Measurements from ENCODE around the gene RPN2.
"Not testable (repeated sequence)": the region's sequence is repeated elsewhere in the genome, so short reads cannot be mapped to it uniquely, and the experiment has no call there.

The RPN2 gene

DNA sequence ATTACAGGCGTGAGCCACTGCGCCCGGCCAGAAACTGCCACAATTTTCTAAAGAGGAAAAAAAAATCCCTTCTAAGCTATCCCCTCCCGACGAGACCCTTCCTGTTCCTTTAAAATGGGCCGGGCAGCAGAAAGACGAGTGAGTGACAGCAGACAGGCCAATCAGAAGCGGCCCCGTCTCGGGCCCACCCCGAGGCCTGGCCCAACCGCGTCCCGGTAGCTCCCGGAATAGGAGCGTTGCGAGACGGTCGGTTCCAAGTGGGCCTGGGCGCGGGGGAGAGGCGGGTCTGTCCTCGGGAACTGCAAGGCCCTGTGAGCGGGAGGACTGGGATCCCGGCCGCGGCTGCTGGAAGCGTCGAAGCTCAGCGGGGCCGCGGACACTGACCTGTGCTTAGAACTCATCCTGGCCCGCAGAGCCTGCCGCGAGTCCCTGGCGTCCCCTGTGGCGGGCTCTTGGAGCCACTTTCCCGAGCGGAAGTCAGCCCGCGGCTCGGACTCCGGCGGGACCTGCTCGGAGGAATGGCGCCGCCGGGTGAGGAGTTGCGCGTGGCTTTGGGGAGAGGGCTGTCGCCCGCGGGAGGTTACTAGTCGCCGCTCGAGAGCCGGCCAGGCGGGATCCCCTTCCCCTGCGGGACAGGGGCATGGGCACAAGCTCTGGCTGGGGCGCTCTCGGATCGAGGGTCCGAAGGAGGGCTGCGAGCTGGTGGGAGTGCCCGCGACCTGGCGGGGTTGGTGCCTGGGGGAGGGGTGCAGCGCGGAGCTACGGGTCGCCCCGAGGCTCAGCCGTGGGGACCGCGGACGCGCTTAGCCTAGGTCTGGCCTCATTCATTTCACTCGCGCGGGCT, at the start of gene RPN2, which contains the start of gene MROH8:
RPN2 (plus strand) TSS at position 492 of the 844 bp plus-strand sequence; CDS start at position 519, 27 bp downstream.
MROH8 (minus strand) TSS at position 710 of the 844 bp plus-strand sequence.
- peak; percentile 93 for DNase-seq (ENCODE audit: low read depth)

DNA sequence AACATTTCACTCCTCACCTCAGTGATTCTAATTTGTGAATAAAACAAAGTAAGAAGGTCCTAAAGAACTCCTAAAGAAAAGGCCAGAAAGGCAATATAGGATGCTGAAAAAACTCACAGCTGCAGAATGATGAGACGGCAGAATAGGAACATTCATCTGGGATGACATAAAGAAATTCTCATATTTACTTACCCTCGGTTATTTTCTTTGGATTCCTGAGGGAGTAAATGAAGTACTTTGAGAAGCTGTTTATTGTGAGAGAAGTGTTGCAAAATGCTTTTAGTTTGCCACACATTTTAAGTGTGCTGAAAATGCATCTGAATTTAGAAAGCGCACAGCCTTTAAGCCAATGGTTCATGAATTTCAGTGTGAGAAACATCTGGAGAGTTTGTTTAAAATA, 47.6 kb upstream of the RPN2 start:
- no peak for DNase-seq (ENCODE audit: low read depth)

DNA sequence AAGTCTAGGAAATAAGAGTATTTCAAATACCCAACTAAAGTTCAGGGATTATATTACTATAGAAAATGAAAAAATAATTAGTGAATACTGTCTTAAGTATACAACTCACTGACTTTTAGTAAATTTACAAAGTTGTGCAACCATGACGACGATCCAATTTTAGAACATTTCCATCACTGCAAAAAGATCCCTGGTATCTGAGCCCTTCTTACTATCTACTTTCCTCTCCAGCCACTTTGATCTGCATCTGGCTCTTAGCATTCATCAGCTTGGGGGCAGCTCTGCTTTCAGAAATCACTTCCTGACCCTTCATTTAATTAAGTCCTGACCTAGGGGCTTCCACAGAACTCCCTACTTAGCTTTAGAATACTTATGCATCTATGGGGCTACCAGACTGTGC, 45.2 kb upstream of the RPN2 start:
- DNase-seq (ENCODE audit: low read depth), result no peak

DNA sequence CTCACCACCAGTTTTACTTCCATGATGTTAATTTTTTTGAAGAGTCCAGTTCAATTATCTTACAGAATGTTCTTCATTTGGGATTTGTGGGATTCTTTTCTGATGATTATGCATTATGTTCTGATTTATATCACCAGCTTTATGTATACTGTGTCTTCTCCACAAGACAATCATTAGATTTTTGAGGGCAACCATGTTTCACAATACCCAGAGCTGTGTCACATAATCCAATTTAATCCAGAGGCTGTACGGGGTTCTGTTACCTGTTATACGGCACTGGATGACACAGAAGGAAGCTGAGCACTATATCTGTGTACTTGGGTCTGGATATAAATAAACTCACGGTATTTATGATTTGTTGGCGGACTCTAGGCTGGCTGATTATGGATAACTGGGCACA, 41.6 kb upstream of the RPN2 start:
- no peak for DNase-seq (ENCODE audit: low read depth)

GRCh38 chr20:37142708-37143107, 36.4 kb upstream of the RPN2 start:
- no peak for DNase-seq (ENCODE audit: low read depth)

DNA sequence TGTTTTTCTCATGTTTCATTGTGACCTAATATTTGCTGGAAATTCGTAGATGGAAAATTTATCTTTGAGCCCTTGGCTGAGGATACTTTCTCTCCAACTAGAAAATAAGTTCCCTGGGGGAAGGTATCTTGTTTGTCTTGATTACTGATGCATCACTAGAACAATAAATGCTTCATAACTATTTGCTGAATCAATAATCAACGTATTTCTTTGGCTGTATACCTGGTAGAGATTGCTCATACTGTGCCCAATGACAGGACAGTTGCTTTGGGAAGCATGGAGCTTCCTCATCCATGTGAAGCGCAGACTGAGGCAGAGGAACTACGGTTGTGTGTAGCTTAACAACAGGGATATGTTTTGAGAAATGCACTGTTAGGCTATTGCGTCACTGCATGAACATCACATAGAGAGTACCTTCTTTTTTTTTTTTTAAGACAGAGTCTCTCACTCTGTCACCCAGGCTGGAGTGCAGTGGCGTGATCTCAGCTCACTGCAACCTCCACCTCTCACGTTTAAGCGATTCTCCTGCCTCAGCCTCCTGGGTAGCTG, 34.2 kb upstream of the RPN2 start:
- no peak for DNase-seq (ENCODE audit: low read depth)

DNA sequence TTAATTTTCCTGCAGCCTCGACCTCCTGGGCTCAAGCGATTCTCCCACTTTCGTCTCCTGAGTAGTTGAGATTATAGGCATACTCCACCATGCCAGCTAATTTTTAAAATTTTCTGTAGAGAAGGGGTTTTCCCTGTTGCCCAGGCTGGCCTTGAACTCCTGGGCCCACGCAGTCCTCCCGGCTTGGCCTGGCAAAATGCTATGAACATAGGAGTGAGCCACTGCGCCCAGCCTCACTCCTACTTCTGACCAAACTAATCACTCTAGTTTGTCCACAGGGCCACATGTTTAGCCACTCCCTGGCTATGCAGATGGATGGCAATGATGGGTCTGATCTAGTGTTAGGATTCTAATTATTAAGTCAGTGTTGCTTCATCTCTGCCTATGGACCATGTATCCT, 31.9 kb upstream of the RPN2 start:
- DNase-seq (ENCODE audit: low read depth), result no peak

GRCh38 chr20:37150864-37151263, 28.3 kb upstream of the RPN2 start:
- DNase-seq (ENCODE audit: low read depth), result not testable (repeated sequence)

- DNase-seq (ENCODE audit: low read depth), result no peak
These were observed 27.6 kb upstream of the RPN2 start for GRCh38 chr20:37151529-37151928.

- DNase-seq (ENCODE audit: low read depth), result no peak
These were observed 26.8 kb upstream of the RPN2 start for GRCh38 chr20:37152284-37152683.

- no peak for DNase-seq (ENCODE audit: low read depth)
These were observed 24.3 kb upstream of the RPN2 start for GRCh38 chr20:37154684-37155298.

DNA sequence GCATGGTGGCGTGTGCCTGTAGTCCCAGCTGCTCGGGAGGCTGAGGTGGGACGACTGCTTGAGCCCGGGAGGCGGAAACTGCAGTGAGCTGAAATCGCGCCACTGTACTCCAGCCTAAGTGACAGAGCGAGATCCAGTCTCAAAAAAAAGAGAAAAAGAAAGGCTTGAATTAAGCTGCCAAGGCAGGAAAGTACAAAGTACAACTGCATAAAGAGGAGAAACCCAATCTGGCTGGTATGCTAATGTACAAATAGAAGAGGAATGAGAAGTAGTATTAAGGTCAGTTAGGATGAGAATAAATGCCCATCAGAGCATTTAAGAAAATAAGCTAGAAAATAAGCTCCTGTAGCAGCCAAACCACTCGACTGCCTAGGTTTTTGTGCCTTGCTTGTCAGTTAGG, 23.1 kb upstream of the RPN2 start:
- DNase-seq (ENCODE audit: low read depth), result no peak

DNA sequence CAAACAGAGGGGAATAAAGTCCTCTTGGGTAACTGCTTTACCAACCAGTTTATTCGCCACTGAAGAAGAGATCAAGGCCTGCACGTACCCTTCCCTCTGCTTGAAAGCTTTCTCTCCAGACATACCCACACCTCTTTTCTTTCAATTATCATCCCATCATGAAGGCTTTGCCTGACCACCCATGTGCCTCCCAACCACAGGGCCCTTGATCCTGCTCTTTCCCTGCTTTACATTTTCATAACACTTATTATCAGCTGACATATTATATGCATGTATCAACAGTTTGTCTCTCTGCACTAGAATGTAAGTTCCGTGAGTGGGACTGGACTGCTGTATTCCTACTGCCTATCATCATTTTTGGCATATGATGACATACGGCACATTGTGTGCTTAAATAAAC, 20.9 kb upstream of the RPN2 start:
- DNase-seq (ENCODE audit: low read depth), result no peak

GRCh38 chr20:37160683-37161082, 18.4 kb upstream of the RPN2 start:
- DNase-seq (ENCODE audit: low read depth), result no peak

GRCh38 chr20:37161830-37162549, 17.1 kb upstream of the RPN2 start:
- DNase-seq (ENCODE audit: low read depth), result no peak

GRCh38 chr20:37162646-37163045, 16.5 kb upstream of the RPN2 start:
- DNase-seq (ENCODE audit: low read depth), result no peak

DNA sequence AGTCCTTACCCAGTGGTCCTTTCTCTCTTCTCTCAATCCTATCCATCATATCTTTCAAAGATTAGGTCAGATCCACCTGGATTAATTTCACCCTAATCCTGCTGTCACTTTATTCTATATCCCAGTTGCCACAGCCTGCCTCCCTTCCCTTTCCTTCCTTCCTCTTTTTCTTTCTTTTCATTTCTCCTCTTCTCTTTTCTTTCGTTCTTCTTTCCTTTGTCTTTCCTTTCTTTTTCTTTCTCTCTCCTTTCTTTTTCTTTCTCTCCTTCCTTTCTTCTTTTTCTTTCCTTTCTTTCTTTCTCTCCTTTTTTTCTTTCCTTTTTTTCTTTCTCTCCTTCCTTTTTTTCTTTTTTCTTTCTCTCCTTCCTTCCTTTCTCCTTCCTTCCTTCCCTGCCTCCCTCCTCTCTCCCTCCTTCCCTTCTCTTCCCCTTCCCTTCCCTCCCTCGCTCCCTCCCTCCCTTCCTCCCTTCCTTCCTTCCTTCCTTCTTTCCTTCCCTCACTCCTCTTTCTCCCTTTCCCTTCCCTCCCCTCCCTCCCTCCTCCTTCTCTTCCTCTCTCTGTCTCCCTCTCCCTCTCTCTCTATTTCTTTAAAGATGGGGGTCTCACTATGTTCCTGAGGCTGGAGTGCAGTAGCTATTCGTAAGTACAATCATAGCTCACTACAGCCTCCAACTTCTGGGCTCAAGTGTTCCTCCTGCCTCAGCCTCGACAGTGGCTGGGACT, 15.1 kb upstream of the RPN2 start:
- no peak for DNase-seq (ENCODE audit: low read depth)

- no peak for DNase-seq (ENCODE audit: low read depth)
These were observed 14.1 kb upstream of the RPN2 start for GRCh38 chr20:37165031-37165430.

- no peak for DNase-seq (ENCODE audit: low read depth)
These were observed 12.3 kb upstream of the RPN2 start for GRCh38 chr20:37166867-37167266.

GRCh38 chr20:37172836-37173235, 6.3 kb upstream of the RPN2 start:
- DNase-seq (ENCODE audit: low read depth), result no peak

DNA sequence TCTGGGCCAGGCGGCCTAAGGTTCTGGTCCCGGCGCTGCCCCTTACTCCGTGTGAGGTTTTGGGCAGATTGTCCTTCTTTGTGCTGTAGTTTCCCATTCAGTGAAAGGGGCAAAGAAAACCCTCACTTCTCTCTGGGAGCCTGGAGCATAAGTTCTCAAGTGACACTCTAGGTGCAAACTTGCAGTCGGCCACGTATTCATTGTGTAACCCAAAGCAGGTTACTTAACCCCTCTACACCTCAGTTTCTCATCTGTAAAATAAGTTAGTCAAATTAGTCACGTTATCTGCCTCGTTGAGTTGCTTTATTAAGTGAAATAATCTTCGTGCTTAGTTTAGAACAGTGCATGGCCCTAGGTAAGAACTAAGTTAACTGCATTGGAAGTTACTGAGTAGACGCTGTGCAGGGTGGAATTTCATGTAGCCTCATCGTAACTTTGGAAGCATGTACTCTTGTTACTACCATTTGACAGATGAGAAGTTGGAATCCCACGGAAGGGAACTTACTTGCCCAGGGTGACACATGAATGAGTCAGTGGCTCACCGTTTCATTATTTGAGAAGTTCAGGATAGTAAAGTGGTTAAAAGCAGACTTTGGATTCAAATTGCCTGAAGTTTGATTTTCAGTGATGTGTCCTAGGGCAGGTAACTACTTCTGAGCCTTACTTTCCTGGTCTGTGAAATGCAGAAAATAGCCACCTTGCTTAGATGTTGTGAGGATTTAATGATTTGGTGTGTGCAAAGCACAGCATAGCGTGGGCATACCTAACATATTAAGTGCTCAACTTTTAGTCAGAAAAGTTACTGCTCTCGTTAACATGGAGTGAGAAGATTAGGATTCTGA, 774 bp downstream of the RPN2 start:
- no peak for DNase-seq (ENCODE audit: low read depth)

All from activated T-helper 9 cell treated with anti-CD3 and anti-CD28 coated beads, Interleukin-2, amount 50 U/mL, for 16 hours (primary cell).